ENCODE results near the gene LCN10.

The LCN10 gene

DNA sequence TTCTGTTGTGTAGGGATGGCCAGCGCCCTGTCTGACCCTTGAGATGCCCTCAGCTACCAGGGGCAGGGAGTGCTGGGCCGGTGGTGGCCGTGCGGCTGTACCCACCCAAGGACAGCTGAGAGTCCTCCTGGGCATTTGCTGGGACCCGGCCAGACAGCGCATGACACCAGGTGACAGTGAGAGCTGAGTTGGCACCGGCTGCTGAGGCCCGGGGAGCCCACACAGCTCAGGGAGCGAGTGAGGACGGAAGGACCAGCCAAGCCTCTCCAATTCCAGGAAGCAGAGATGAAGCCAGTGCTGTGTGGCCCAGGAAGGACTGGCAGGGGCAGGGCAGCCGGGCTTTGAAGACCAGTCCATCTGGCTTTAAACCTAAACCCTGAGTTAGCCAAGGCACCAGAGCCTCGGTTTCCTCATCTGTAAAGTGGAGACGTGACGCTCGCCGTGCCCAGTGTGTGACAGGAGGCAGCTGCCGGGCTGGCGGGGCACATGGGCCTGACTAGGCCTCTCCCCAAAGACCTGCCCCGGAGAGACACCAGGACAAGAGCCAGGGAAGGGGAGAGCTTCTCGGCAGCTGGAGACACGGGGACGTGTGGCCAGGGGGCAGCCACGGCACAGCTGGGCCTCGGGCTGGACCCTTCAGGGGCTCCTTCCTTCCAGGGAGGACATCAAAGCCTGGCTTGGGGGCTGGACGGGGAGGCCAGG is 52.5 kb downstream of the LCN10 start:
- Histone ChIP-seq H2BK5ac (ENCODE audit: low read depth, low read length, poor library complexity, severe bottlenecking) (no peak overlapping the region), H3K4ac (ENCODE audit: low read depth in 1 of 2, low read length in 2 of 2) (no peak overlapping the region), H4K8ac (ENCODE audit: low read length) (no peak overlapping the region), H3K23ac (ENCODE audit: low read length in 2 of 2) (no peak overlapping the region), H3K4me1 (ENCODE audit: control insufficient read depth, insufficient read depth, low read depth, low read length) (peaks cover 38% of the 10 kb centered on the region), H3K18ac (ENCODE audit: low read depth in 1 of 2, low read length in 2 of 2) (no peak overlapping the region), H3K36me3 (ENCODE audit: control insufficient read depth in 1 of 2, insufficient read depth in 2 of 2, low read depth in 1 of 2, low read length in 2 of 2) (peaks cover 0 to under 1% of the 10 kb centered on the region in 2 experiments), H3K4me3 (ENCODE audit: insufficient read depth in 1 of 2, low read depth in 1 of 2, low read length in 2 of 2) (no peak overlapping the region), H2BK120ac (ENCODE audit: low read depth, low read length) (no peak overlapping the region), H2BK12ac (ENCODE audit: low read length in 2 of 2) (no peak overlapping the region), H3K9me3 (ENCODE audit: control insufficient read depth, low read length) (no peaks in the 10 kb centered on the region), H3K4me2 (ENCODE audit: low read length, poor library complexity, severe bottlenecking) (no peak overlapping the region), H3K79me1 (replicated peaks; ENCODE audit: low read length, poor library complexity, severe bottlenecking) (peaks cover 12% of the 10 kb centered on the region), H3K27ac (ENCODE audit: low read length, poor library complexity, severe bottlenecking) (no peak overlapping the region), H2AK5ac (ENCODE audit: low read length, severe bottlenecking) (no peak overlapping the region), H2AFZ (ENCODE audit: low read depth, low read length) (no peak overlapping the region), H3K9ac (ENCODE audit: low read length) (no peak overlapping the region), H4K91ac (ENCODE audit: low read length) (no peak overlapping the region), H3K14ac (ENCODE audit: low read length in 2 of 2) (no peak overlapping the region), H2BK15ac (ENCODE audit: low read depth, poor library complexity, severe bottlenecking) (no peak overlapping the region), H3K27me3 (ENCODE audit: control insufficient read depth in 1 of 2, insufficient read depth in 1 of 2, low read length in 2 of 2) (peaks cover 0 to 29% of the 10 kb centered on the region in 2 experiments)
- DNase-seq = no peak
- WGBS = 95% methylated on average over 25 of the region's 25 CpGs

DNA sequence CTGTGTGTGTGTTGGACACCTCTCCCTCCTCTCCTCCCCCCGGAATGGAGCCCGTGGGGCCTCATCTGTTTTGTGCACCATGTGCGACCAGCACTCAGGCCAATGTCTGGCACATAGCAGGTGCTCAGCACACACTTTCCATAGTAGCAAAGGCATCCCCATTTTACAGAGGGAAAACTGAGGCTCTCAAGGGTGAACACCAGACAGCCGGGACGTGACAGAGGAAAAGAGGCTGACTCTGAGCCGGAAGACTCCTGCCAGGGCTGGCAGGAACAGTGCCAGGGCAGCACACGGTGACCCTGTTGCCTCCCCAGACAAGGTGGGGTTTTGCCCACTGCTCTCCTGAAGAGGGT is 53.7 kb downstream of the LCN10 start:
- WGBS = 88% methylated on average over 7 of the region's 7 CpGs
- Histone ChIP-seq H3K9me3 (ENCODE audit: control insufficient read depth, low read length) (no peaks in the 10 kb centered on the region), H4K91ac (ENCODE audit: low read length) (no peak overlapping the region), H4K8ac (ENCODE audit: low read length) (no peak overlapping the region), H3K23ac (ENCODE audit: low read length in 2 of 2) (no peak overlapping the region), H3K36me3 (ENCODE audit: control insufficient read depth in 1 of 2, insufficient read depth in 2 of 2, low read depth in 1 of 2, low read length in 2 of 2) (peaks cover 0 to 9% of the 10 kb centered on the region in 2 experiments), H3K27me3 (ENCODE audit: control insufficient read depth in 1 of 2, insufficient read depth in 1 of 2, low read length in 2 of 2) (peaks cover 0 to 18% of the 10 kb centered on the region in 2 experiments), H3K4me1 (ENCODE audit: control insufficient read depth, insufficient read depth, low read depth, low read length) (peaks cover 37% of the 10 kb centered on the region), H2BK12ac (ENCODE audit: low read length in 2 of 2) (no peak overlapping the region), H3K4me3 (ENCODE audit: insufficient read depth in 1 of 2, low read depth in 1 of 2, low read length in 2 of 2) (no peak overlapping the region), H3K4ac (ENCODE audit: low read depth in 1 of 2, low read length in 2 of 2) (no peak overlapping the region), H2BK120ac (ENCODE audit: low read depth, low read length) (no peak overlapping the region), H3K4me2 (ENCODE audit: low read length, poor library complexity, severe bottlenecking) (no peak overlapping the region), H2BK5ac (ENCODE audit: low read depth, low read length, poor library complexity, severe bottlenecking) (no peak overlapping the region), H2AFZ (ENCODE audit: low read depth, low read length) (no peak overlapping the region), H2AK5ac (ENCODE audit: low read length, severe bottlenecking) (no peak overlapping the region), H3K14ac (ENCODE audit: low read length in 2 of 2) (no peak overlapping the region), H3K18ac (ENCODE audit: low read depth in 1 of 2, low read length in 2 of 2) (no peak overlapping the region), H2BK15ac (ENCODE audit: low read depth, poor library complexity, severe bottlenecking) (no peak overlapping the region), H3K9ac (ENCODE audit: low read length) (no peak overlapping the region), H3K27ac (ENCODE audit: low read length, poor library complexity, severe bottlenecking) (no peak overlapping the region), H3K79me1 (replicated peaks; ENCODE audit: low read length, poor library complexity, severe bottlenecking) (peaks cover 22% of the 10 kb centered on the region)
- no peak for DNase-seq

DNA sequence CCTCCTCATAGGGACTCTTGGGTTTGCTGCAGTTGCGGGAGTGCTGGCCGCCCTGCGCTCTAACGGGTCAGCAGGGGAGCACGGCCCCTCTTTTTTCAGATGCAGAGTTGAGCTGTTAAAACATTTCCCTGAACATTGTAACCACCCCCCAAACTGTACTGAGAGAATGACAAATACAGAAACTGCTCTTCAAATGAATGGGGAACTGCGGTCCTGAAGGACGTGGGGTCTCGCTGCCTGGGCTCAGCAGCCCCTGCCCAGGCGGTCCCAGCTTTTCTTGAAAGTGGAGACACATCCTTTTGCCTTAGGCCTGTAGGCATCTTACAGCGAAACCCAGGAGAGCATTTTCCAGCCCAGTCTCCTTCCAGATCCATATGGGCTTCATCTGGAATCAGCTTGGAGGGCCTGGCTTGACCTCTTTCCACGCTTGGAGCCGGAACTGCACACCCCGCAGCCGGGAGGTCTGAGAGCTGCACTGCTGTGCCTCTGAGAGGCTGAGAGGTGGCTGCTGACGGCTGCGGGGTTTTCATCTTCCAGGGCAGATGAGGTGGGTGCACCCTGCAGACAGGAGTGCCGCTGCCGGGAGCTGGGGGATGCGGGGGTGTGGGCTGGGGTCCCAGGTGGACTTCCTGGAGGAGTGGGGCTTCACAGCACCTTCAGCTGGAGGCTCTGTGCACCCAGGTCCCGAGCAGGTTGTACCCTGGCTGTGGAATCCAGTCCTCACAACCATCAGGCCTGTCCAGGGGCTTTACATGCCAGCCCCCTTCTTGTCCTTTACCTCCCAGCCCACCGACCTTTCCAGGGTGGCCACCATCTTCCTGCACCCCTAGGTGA is 54.2 kb downstream of the LCN10 start:
- Histone ChIP-seq H2BK15ac (ENCODE audit: low read depth, poor library complexity, severe bottlenecking) (no peak overlapping the region), H4K8ac (ENCODE audit: low read length) (no peak overlapping the region), H2AFZ (ENCODE audit: low read depth, low read length) (no peak overlapping the region), H3K23ac (ENCODE audit: low read length in 2 of 2) (no peak overlapping the region), H3K4me3 (ENCODE audit: insufficient read depth in 1 of 2, low read depth in 1 of 2, low read length in 2 of 2) (no peak overlapping the region), H3K18ac (ENCODE audit: low read depth in 1 of 2, low read length in 2 of 2) (no peak overlapping the region), H2AK5ac (ENCODE audit: low read length, severe bottlenecking) (no peak overlapping the region), H3K14ac (ENCODE audit: low read length in 2 of 2) (no peak overlapping the region), H3K9ac (ENCODE audit: low read length) (no peak overlapping the region), H3K4me2 (ENCODE audit: low read length, poor library complexity, severe bottlenecking) (no peak overlapping the region), H3K9me3 (ENCODE audit: control insufficient read depth, low read length) (no peaks in the 10 kb centered on the region), H2BK5ac (ENCODE audit: low read depth, low read length, poor library complexity, severe bottlenecking) (no peak overlapping the region), H3K4ac (ENCODE audit: low read depth in 1 of 2, low read length in 2 of 2) (no peak overlapping the region), H3K27me3 (ENCODE audit: control insufficient read depth in 1 of 2, insufficient read depth in 1 of 2, low read length in 2 of 2) (peaks cover 0 to 14% of the 10 kb centered on the region in 2 experiments), H4K91ac (ENCODE audit: low read length) (no peak overlapping the region), H2BK12ac (ENCODE audit: low read length in 2 of 2) (no peak overlapping the region), H3K4me1 (ENCODE audit: control insufficient read depth, insufficient read depth, low read depth, low read length) (peaks cover 32% of the 10 kb centered on the region), H3K36me3 (ENCODE audit: control insufficient read depth in 1 of 2, insufficient read depth in 2 of 2, low read depth in 1 of 2, low read length in 2 of 2) (peaks cover 0 to 13% of the 10 kb centered on the region in 2 experiments), H3K79me1 (replicated peaks; ENCODE audit: low read length, poor library complexity, severe bottlenecking) (peaks cover 27% of the 10 kb centered on the region), H3K27ac (ENCODE audit: low read length, poor library complexity, severe bottlenecking) (no peak overlapping the region), H2BK120ac (ENCODE audit: low read depth, low read length) (no peak overlapping the region)
- WGBS = 54% methylated on average over 21 of the region's 21 CpGs
- no peak for DNase-seq
